Erythroblast (primary cell): Measurements from ENCODE around the gene SLC22A23.

Experiments
- DNase-seq, 2 experiments: peaks; one replicate each; lab custom pipeline; 2025; lab: John Stamatoyannopoulos, UW
- GATA1 ChIP-seq: IDR thresholded peaks from 2 replicates; pipeline ENCODE4 v1.6.1; 2011; ENCODE audit warnings: low read depth, mild to moderate bottlenecking, control low read depth, low read length, moderate library complexity
- POLR2A ChIP-seq: IDR thresholded peaks from 2 replicates; pipeline ENCODE4 v1.6.1; 2011; ENCODE audit warnings: mild to moderate bottlenecking, low read length

SLC22A23 gene

GRCh38 chr6:3324262-3324942 lies 132.4 kb downstream of the SLC22A23 start:
- TF ChIP-seq GATA1, result no peak
- TF ChIP-seq POLR2A, result no peak
- peak; percentile 41 to 43 for DNase-seq

GRCh38 chr6:3323696-3324261 lies 133.1 kb downstream of the SLC22A23 start:
- DNase-seq, result no peak
- TF ChIP-seq GATA1, result no peak
- no peak for TF ChIP-seq POLR2A

- no peak for DNase-seq
- TF ChIP-seq GATA1 (no peak), POLR2A (no peak)
Observed at GRCh38 chr6:3323148-3323547, 133.7 kb downstream of the SLC22A23 start.

GRCh38 chr6:3322366-3322890 lies 134.4 kb downstream of the SLC22A23 start:
- no peak for TF ChIP-seq POLR2A
- TF ChIP-seq GATA1, result no peak

GRCh38 chr6:3321875-3322274 lies 135.0 kb downstream of the SLC22A23 start:
- TF ChIP-seq GATA1 (no peak), POLR2A (no peak)
- DNase-seq, result no peak

More at GRCh38 chr6:3322366-3322890, 134.4 kb downstream of the SLC22A23 start:
- DNase-seq, result no peak

- DNase-seq, result no peak
- TF ChIP-seq POLR2A, result no peak
- no peak for TF ChIP-seq GATA1
Observed at GRCh38 chr6:3321042-3321441, 135.8 kb downstream of the SLC22A23 start.

GRCh38 chr6:3320238-3320811 lies 136.5 kb downstream of the SLC22A23 start:
- no peak for DNase-seq
- TF ChIP-seq GATA1 (no peak), POLR2A (no peak)

- TF ChIP-seq POLR2A (no peak), GATA1 (no peak)
- no peak for DNase-seq
Observed at GRCh38 chr6:3319610-3320200, 137.1 kb downstream of the SLC22A23 start.

GRCh38 chr6:3318821-3319540 lies 137.9 kb downstream of the SLC22A23 start:
- no peak for DNase-seq
- TF ChIP-seq GATA1, result no peak
- TF ChIP-seq POLR2A, result no peak

GRCh38 chr6:3318226-3318625 lies 138.6 kb downstream of the SLC22A23 start:
- no peak for DNase-seq
- TF ChIP-seq POLR2A, result no peak
- no peak for TF ChIP-seq GATA1

- DNase-seq, result no peak
- TF ChIP-seq GATA1 (no peak), POLR2A (no peak)
Observed at GRCh38 chr6:3317741-3318211, 139.1 kb downstream of the SLC22A23 start.

GRCh38 chr6:3316818-3317217 lies 140.0 kb downstream of the SLC22A23 start:
- no peak for TF ChIP-seq GATA1
- TF ChIP-seq POLR2A, result no peak
- DNase-seq, result no peak

- no peak for DNase-seq
- TF ChIP-seq POLR2A, result no peak
- TF ChIP-seq GATA1, result no peak
Observed at GRCh38 chr6:3316331-3316730, 140.5 kb downstream of the SLC22A23 start.
